GM12878 (cell line): Measurements from ENCODE around the gene SLFN13. TPM values are rescaled to one million over a fixed set of nuclear protein-coding genes. Genes with fewer than 3 reads are reported as not detected.

Experiments used
- ATAC-seq: fragments of 200-7000 bp; cut with Tn5 transposase; 3 replicates; pipeline ENCODE4 v1.9.1; 2020; ENCODE audit warnings: mild to moderate bottlenecking, moderate library complexity
- BruUV-seq: library from RNA; stranded (reverse); fragments of 400-500 nt; replicated peaks from 2 replicates; lab custom pipeline; 2021; lab: Mats Ljungman, UMichigan
- CTCF ChIA-PET: fragments of 300-600 bp; sonication (Branson Sonifier 250); formaldehyde crosslinking; extraction: SDS; loops from one replicate; lab custom pipeline; 2021; ENCODE audit warnings: inconsistent platforms; lab: Yijun Ruan, JAX
- POLR2A ChIA-PET: fragments of 350-600 bp; formaldehyde crosslinking; extraction: SDS; loops from one replicate; lab custom pipeline; 2021; ENCODE audit warnings: inconsistent platforms; lab: Charles Lee
- RAD21 ChIA-PET: fragments of 300-600 bp; sonication (Branson Sonifier 250); formaldehyde crosslinking; loops from one replicate; lab custom pipeline; 2023; ENCODE audit warnings: antibody characterized with exemption; ENCODE audit not compliant: unreplicated experiment; lab: Charles Lee
- SMC1A ChIA-PET: fragments of 300-600 bp; sonication (Branson Sonifier 250); formaldehyde crosslinking; loops from one replicate; lab custom pipeline; 2023; ENCODE audit not compliant: unreplicated experiment, uncharacterized antibody; lab: Charles Lee
- DNase-seq: peaks from one replicate; pipeline ENCODE4 v3.0.0-alpha.2; 2011; ENCODE audit warnings: low read depth, low spot score
- FAIRE-seq: peaks from 3 replicates; lab custom pipeline; 2011; peaks lifted over from hg19 to GRCh38; lab: Jason Lieb, UNC
- H2AFZ ChIP-seq: 2 replicates; pipeline ENCODE4 v1.6.0; 2011; ENCODE audit warnings: low read depth, low read length, control low read depth; ENCODE audit not compliant: control insufficient read depth
- H3K27ac ChIP-seq: 2 replicates; pipeline ENCODE4 v1.5.1; 2011; ENCODE audit warnings: control low read depth; ENCODE audit not compliant: control insufficient read depth, insufficient read depth
- H3K27me3 ChIP-seq, 2 experiments: replicated peaks in 1 of 2; 2 replicates each; pipeline versions ENCODE4 v1.6.0 to v1.6.1; 2011; ENCODE audit warnings: low read length in 1 of 2; ENCODE audit not compliant: control insufficient read depth in 2 of 2, insufficient read depth in 2 of 2
- H3K36me3 ChIP-seq, 2 experiments: 2 replicates each; pipeline ENCODE4 v1.5.1; 2011; ENCODE audit warnings: low read length in 1 of 2; ENCODE audit not compliant: control insufficient read depth in 2 of 2, insufficient read depth in 2 of 2
- H3K4me1 ChIP-seq: 2 replicates; pipeline ENCODE4 v1.6.1; 2011; ENCODE audit warnings: mild to moderate bottlenecking, low read length, moderate library complexity, mixed read lengths; ENCODE audit not compliant: control insufficient read depth, insufficient read depth
- H3K4me2 ChIP-seq: 2 replicates; pipeline ENCODE4 v1.6.0; 2011; ENCODE audit warnings: control low read depth; ENCODE audit not compliant: control insufficient read depth, insufficient read depth
- H3K4me3 ChIP-seq: fragments of 200-600 bp; sonication (generic); 2 replicates; pipeline ENCODE4 v1.5.1; 2016
- H3K79me2 ChIP-seq: 2 replicates; pipeline ENCODE4 v1.6.0; 2011; ENCODE audit warnings: low read length; ENCODE audit not compliant: control insufficient read depth, insufficient read depth
- H3K9ac ChIP-seq: 2 replicates; pipeline ENCODE4 v1.8.0; 2011; ENCODE audit warnings: low read length, control low read depth, mixed read lengths; ENCODE audit not compliant: control insufficient read depth, insufficient read depth
- H3K9me3 ChIP-seq: replicated peaks from 3 replicates; pipeline ENCODE4 v1.5.1; 2011; ENCODE audit warnings: mild to moderate bottlenecking, low read length; ENCODE audit not compliant: control insufficient read depth, insufficient read depth
- H4K20me1 ChIP-seq: 2 replicates; pipeline ENCODE4 v1.6.0; 2011; ENCODE audit not compliant: control insufficient read depth, insufficient read depth
- CEBPZ ChIP-seq: fragments of 150-350 bp; IDR thresholded peaks from 2 replicates; pipeline ENCODE4 v1.6.1; 2016; ENCODE audit warnings: low read depth, low read length
- CHD2 ChIP-seq: IDR thresholded peaks from 2 replicates; pipeline ENCODE4 v1.6.1; 2011; ENCODE audit warnings: low read depth, low read length, improper control_type of control experiment, borderline replicate concordance
- FOS ChIP-seq: IDR thresholded peaks from 3 replicates; pipeline ENCODE4 v1.6.1; 2011; ENCODE audit warnings: borderline replicate concordance; ENCODE audit not compliant: insufficient read length; ENCODE audit errors: extremely low read depth
- IKZF1 ChIP-seq: fragments of 450-650 bp; conservative IDR thresholded peaks from 2 replicates; pipeline ENCODE4 v1.6.1; 2017; ENCODE audit warnings: antibody characterized with exemption, mild to moderate bottlenecking
- IKZF2 ChIP-seq, 2 experiments: fragments of 450-650 bp; IDR thresholded peaks; 2 replicates each; pipeline ENCODE4 v1.6.1; 2017; ENCODE audit warnings: mild to moderate bottlenecking in 2 of 2, moderate library complexity in 2 of 2
- JUND ChIP-seq: IDR thresholded peaks from 2 replicates; pipeline ENCODE4 v1.6.1; 2012; ENCODE audit warnings: low read depth, mild to moderate bottlenecking, low read length, improper control_type of control experiment, moderate library complexity
- NFYB ChIP-seq: IDR thresholded peaks from 2 replicates; pipeline ENCODE4 v1.6.1; 2011; ENCODE audit warnings: low read depth, mild to moderate bottlenecking, low read length, improper control_type of control experiment, moderate library complexity; ENCODE audit not compliant: insufficient read depth
- PML ChIP-seq: IDR thresholded peaks from 2 replicates; pipeline ENCODE4 v1.6.1; 2012; ENCODE audit warnings: low read length, inconsistent platforms
- POLR2A ChIP-seq: IDR thresholded peaks from 2 replicates; pipeline ENCODE4 v1.6.1; 2011; ENCODE audit warnings: low read depth, mild to moderate bottlenecking, low read length
- RB1 ChIP-seq: fragments of 450-650 bp; formaldehyde crosslinking; IDR thresholded peaks from 2 replicates; pipeline ENCODE4 v1.6.1; 2017; ENCODE audit warnings: mild to moderate bottlenecking, borderline replicate concordance
- RBBP5 ChIP-seq: fragments of 200-600 bp; sonication (generic); conservative IDR thresholded peaks from 2 replicates; pipeline ENCODE4 v1.6.1; 2016
- RFX5 ChIP-seq: IDR thresholded peaks from 2 replicates; pipeline ENCODE4 v1.6.1; 2011; ENCODE audit warnings: low read depth, low read length, improper control_type of control experiment
- RUNX3 ChIP-seq: IDR thresholded peaks from 2 replicates; pipeline ENCODE4 v1.6.1; 2012; ENCODE audit warnings: low read length, inconsistent platforms
- SIN3A ChIP-seq: IDR thresholded peaks from 2 replicates; pipeline ENCODE4 v1.6.1; 2012; ENCODE audit warnings: low read depth, low read length, improper control_type of control experiment
- SPI1 ChIP-seq: IDR thresholded peaks from 2 replicates; pipeline ENCODE4 v1.6.1; 2011; ENCODE audit warnings: low read depth, mild to moderate bottlenecking, low read length, moderate library complexity, borderline replicate concordance; ENCODE audit not compliant: insufficient read depth
- TAF1 ChIP-seq: IDR thresholded peaks from 2 replicates; pipeline ENCODE4 v1.6.1; 2011; ENCODE audit warnings: mild to moderate bottlenecking, low read depth, low read length, borderline replicate concordance
- TARDBP ChIP-seq: IDR thresholded peaks from 2 replicates; pipeline ENCODE4 v1.6.1; 2016; ENCODE audit warnings: borderline replicate concordance
- ZNF24 ChIP-seq: fragments of 450-650 bp; IDR thresholded peaks from 2 replicates; pipeline ENCODE4 v1.6.1; 2017; ENCODE audit warnings: antibody characterized with exemption, mild to moderate bottlenecking
- WGBS: methylation state at CpG from one replicate; pipeline ENCODE4 v1.1.6; 2016; ENCODE audit warnings: low lambda C conversion rate; ENCODE audit not compliant: insufficient replicate concordance, insufficient coverage; ENCODE audit errors: missing lambda C conversion rate; 5-methylcytosine and 5-hydroxymethylcytosine counted together
- in situ Hi-C: fragments of 300-500 bp; cut with MboI; formaldehyde crosslinking; loops from 9 replicates; pipeline ENCODE4 v1.14.3; 2018; ENCODE audit warnings: mixed read lengths
- intact Hi-C: fragments of 100-400 bp; cut with micrococcal nuclease; formaldehyde crosslinking; loops from one replicate; pipeline ENCODE4 v1.14.2; 2022; ENCODE audit not compliant: unreplicated experiment
- polyA plus RNA-seq, 11 experiments: library from polyadenylated mRNA; depleted of rRNA in 4 of 11; unstranded in 6 of 11; stranded (reverse) in 5 of 11; fragments of >200 nt; fragmentation: Nextera tagmentation in 4 of 11; fragmentation: Illumina TruSeq in 1 of 11; extraction: Ambion mirVana in 4 of 11; extraction: Trizol in 1 of 11; gene quantifications; 1 replicate in 1 of 11; 2 replicates in 10 of 11; pipeline versions ENCODE4 v1.2.1 to v1.2.3, GENCODE V29; 2011 to 2016; ENCODE audit warnings: inconsistent platforms in 2 of 11, missing spikeins in 2 of 11, low read depth in 1 of 11
- total RNA-seq, 4 experiments: library from RNA; depleted of rRNA in 3 of 4; stranded (reverse); fragments of >200 nt in 3 of 4; fragmentation: Illumina TruSeq in 1 of 4; extraction: Trizol in 1 of 4; gene quantifications; 2 replicates each; pipeline versions ENCODE4 v1.2.1 to v1.2.3, GENCODE V29; 2013 to 2021
- TF ChIP-seq, protein P1 (sequence below): fragments of 450-650 bp; IDR thresholded peaks from 2 replicates; pipeline ENCODE4 v1.6.1; 2017; ENCODE audit warnings: low read depth, mild to moderate bottlenecking, moderate library complexity

The SLFN13 gene
- total and polyA plus RNA-seq, 10 of the 15 experiments (the other 5 are each of a cell fraction or from before 2014, with no cell fraction given): 12.4 to 82.4 (median 61.9) TPM

DNA sequence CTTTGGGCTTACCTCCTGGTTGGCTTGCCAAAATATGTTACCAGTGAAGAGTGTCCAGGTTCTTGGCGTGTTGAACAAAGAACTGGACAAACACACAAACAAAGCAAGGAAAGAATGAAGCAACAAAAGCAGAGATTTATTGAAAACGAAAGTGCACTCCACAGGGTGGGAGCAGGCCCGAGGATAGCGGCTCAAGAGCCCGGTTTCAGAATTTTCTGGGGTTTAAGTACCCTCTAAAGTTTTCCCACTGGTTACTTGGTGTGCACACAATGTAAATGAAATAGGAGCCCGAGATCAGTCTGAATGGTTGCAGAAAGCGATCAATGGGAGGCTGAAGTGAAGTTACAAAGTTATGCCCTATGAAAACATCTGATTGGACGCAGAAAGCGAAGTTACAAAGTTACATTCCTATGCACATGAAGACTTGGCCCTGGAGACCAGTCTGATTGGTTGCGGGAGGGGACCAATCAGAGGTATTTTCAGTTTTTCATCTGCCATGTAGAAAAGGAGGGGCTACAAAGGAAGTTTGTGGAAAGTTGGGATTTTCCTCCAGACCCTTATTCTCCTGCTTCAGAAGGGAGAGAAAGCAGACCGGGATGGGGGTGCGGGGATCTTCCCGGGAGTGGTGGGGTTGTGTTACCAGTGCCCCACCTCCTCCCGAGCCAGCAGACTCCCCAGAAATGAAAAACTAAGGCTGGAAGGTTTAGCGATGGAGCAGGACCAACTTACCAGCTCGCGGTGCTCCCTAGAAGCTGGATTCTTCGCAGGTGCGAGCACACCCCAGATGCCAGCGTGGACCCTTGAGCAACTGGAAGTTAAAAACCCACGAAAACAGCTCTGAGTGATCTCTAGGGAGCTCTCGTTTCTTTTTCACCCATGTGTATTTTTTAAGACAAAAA, 16.1 kb downstream of the SLFN13 start, which contains the start of gene SLFN12:
TSS of gene SLFN12 (minus strand) at position 325 of the 899 bp plus-strand sequence. CDS start 9,472 bp downstream, outside the sequence.
- peak within 1 kb of the TSS; percentile 96 for H3K4me2 ChIP-seq
- peak; percentile 88 for FAIRE-seq
- BruUV-seq: no TSS peak
- no peak for TF ChIP-seq CEBPZ
- TF ChIP-seq, protein P1, sequence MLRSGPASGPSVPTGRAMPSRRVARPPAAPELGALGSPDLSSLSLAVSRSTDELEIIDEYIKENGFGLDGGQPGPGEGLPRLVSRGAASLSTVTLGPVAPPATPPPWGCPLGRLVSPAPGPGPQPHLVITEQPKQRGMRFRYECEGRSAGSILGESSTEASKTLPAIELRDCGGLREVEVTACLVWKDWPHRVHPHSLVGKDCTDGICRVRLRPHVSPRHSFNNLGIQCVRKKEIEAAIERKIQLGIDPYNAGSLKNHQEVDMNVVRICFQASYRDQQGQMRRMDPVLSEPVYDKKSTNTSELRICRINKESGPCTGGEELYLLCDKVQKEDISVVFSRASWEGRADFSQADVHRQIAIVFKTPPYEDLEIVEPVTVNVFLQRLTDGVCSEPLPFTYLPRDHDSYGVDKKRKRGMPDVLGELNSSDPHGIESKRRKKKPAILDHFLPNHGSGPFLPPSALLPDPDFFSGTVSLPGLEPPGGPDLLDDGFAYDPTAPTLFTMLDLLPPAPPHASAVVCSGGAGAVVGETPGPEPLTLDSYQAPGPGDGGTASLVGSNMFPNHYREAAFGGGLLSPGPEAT: peak; percentile 76
- TF ChIP-seq FOS: peak; percentile 17
- TF ChIP-seq TARDBP: no peak
- peak; percentile 89 for TF ChIP-seq IKZF1
- TF ChIP-seq RBBP5: no peak
- peak; percentile 61; the same call in 1 of the 2 replicates for TF ChIP-seq ZNF24
- no peak for TF ChIP-seq SIN3A
- no peak for TF ChIP-seq JUND
- TF ChIP-seq RFX5: peak; percentile 90
- peak; percentile 77 to 79; a peak in 3 of 4 replicates for TF ChIP-seq IKZF2 (IDR thresholded peaks at IDR 0.05)
- TF ChIP-seq TAF1: peak; percentile 23; the same call in 1 of the 2 replicates
- 0 out of 2 replicates have a peak, but pooled peaks have one; percentile 28 for TF ChIP-seq CHD2
- no peak for TF ChIP-seq SPI1
- peak; percentile 26; the same call in 1 of the 2 replicates for TF ChIP-seq RB1
- TF ChIP-seq PML: 0 out of 2 replicates have a peak, but pooled peaks have one; percentile 57
- TF ChIP-seq POLR2A: 0 out of 2 replicates have a peak, but pooled peaks have one; percentile 28
- peak; percentile 93 for TF ChIP-seq NFYB
- TF ChIP-seq RUNX3: peak; percentile 23; the same call in 1 of the 2 replicates

More for the DNA sequence above, 16.1 kb downstream of the SLFN13 start, which contains the start of gene SLFN12:
- peaks cover 16% of the 10 kb centered on the region for H3K4me1 ChIP-seq
- ChIA-PET SMC1A (interaction anchor here (0.8 to 2.1 kb wide), 13 partner anchors 9 to 121 kb away, joined by 3 to 24 read pairs (median 4); partner anchors contain the start of genes SLFN11 and SLFN13), CTCF (interaction anchor here (0.7 to 2.0 kb wide), 7 partner anchors 15 to 120 kb away, joined by 4 to 11 read pairs (median 5); partner anchors contain the start of genes SLFN12L and SLFN13), POLR2A (interaction anchor here (1.3 to 2.2 kb wide), 3 partner anchors 9 to 55 kb away, joined by 3 to 20 read pairs (median 3); partner anchors contain the start of gene SLFN13), RAD21 (interaction anchor here (0.8 to 3.0 kb wide), 6 partner anchors 16 to 119 kb away, joined by 3 to 11 read pairs (median 5); partner anchors contain the start of genes SLFN11, SLFN12L and SLFN13)
- H3K9me3 ChIP-seq: no peaks in the 10 kb centered on the region
- peak within 1 kb of the TSS; percentile 90 for H3K27ac ChIP-seq
- DNase-seq (peak; percentile 67), ATAC-seq (peak; percentile 94)
- peak within 1 kb of the TSS; percentile 82 for H3K4me3 ChIP-seq
- no peaks in the 10 kb centered on the region for H4K20me1 ChIP-seq
- peak within 1 kb of the TSS; percentile 92 for H3K9ac ChIP-seq
- in situ Hi-C loops: no loop called here
- H3K36me3 ChIP-seq: no peaks in the 10 kb centered on the region
- no peaks in the 10 kb centered on the region for H3K27me3 ChIP-seq
- peak within 1 kb of the TSS; percentile 94 for H2AFZ ChIP-seq
- intact Hi-C loops: loop anchor here (5.0 kb wide), 1 partner anchor 105 kb away; the partner anchor contains the start of gene SLFN12L
- 34% methylated on average over 19 of the region's 22 CpGs for WGBS
- peaks cover 31% of the 10 kb centered on the region for H3K79me2 ChIP-seq
